MCF 10A (cell line): ENCODE measurements around the gene SH3BP5L. TPM values are rescaled to one million over a fixed set of nuclear protein-coding genes. Genes with fewer than 3 reads are reported as not detected.

Source experiments
- BruUV-seq: library from RNA; stranded (reverse); fragments of 400-500 nt; replicated peaks from 2 replicates; lab custom pipeline; 2021; lab: Mats Ljungman, UMichigan
- CTCF ChIA-PET: fragments of 300-600 bp; sonication (Branson Sonifier 250); formaldehyde crosslinking; extraction: SDS; loops from one replicate; lab custom pipeline; 2021; ENCODE audit warnings: antibody characterized with exemption, inconsistent platforms; lab: Yijun Ruan, JAX
- POLR2A ChIA-PET: fragments of 300-600, 350-650 bp; sonication (Branson Sonifier 250); formaldehyde crosslinking; extraction: SDS; loops from one replicate; lab custom pipeline; 2020; ENCODE audit warnings: antibody characterized with exemption, inconsistent platforms; lab: Yijun Ruan, JAX
- DNase-seq: peaks from one replicate; pipeline ENCODE4 v3.0.0-alpha.2; 2018; ENCODE audit not compliant: unreplicated experiment
- H3K27ac Mint-ChIP-seq: one replicate; pipeline ENCODE4 v1.8.0; 2022; ENCODE audit warnings: mild to moderate bottlenecking, low read depth, mixed read lengths; ENCODE audit not compliant: unreplicated experiment
- H3K27me3 Mint-ChIP-seq: one replicate; pipeline ENCODE4 v1.8.0; 2022; ENCODE audit warnings: mixed read lengths; ENCODE audit not compliant: insufficient read depth, unreplicated experiment
- H3K36me3 Mint-ChIP-seq: one replicate; pipeline ENCODE4 v1.8.0; 2022; ENCODE audit warnings: mild to moderate bottlenecking, moderate library complexity, mixed read lengths; ENCODE audit not compliant: insufficient read depth, unreplicated experiment
- H3K4me1 Mint-ChIP-seq: one replicate; pipeline ENCODE4 v1.8.0; 2022; ENCODE audit warnings: mixed read lengths; ENCODE audit not compliant: insufficient read depth, unreplicated experiment
- H3K4me3 Mint-ChIP-seq: one replicate; pipeline ENCODE4 v1.8.0; 2022; ENCODE audit warnings: mild to moderate bottlenecking, moderate library complexity, mixed read lengths; ENCODE audit not compliant: unreplicated experiment
- H3K9me3 Mint-ChIP-seq: one replicate; pipeline ENCODE4 v1.8.0; 2022; ENCODE audit warnings: mixed read lengths; ENCODE audit not compliant: unreplicated experiment
- intact Hi-C: fragments of 100-400 bp; cut with micrococcal nuclease; formaldehyde crosslinking; loops from 2 replicates; pipeline ENCODE4 v1.14.1; 2022
- total RNA-seq: library from RNA; stranded (reverse); gene quantifications from 2 replicates; pipeline ENCODE4 v1.2.3, GENCODE V29; 2022
- TF ChIP-seq, protein P1 (sequence below): fragments of 200-600 bp; IDR thresholded peaks from one replicate; pipeline ENCODE4 v1.8.0; 2022; ENCODE audit warnings: antibody characterized with exemption, mild to moderate bottlenecking; ENCODE audit not compliant: unreplicated experiment

Gene SH3BP5L
- total RNA-seq, 1 experiment from 2014 or later: 31.5 TPM

GRCh38 chr1:248852481-248853405, 27.0 kb upstream of the SH3BP5L start:
- no TSS peak for BruUV-seq
- DNase-seq: no peak
- Mint-ChIP-seq H3K4me3 (no peak overlapping the region), H3K27me3 (no peaks in the 10 kb centered on the region), H3K27ac (no peak overlapping the region), H3K36me3 (peaks cover 32% of the 10 kb centered on the region), H3K9me3 (no peaks in the 10 kb centered on the region), H3K4me1 (peaks cover 16% of the 10 kb centered on the region)
- TF ChIP-seq, protein P1, sequence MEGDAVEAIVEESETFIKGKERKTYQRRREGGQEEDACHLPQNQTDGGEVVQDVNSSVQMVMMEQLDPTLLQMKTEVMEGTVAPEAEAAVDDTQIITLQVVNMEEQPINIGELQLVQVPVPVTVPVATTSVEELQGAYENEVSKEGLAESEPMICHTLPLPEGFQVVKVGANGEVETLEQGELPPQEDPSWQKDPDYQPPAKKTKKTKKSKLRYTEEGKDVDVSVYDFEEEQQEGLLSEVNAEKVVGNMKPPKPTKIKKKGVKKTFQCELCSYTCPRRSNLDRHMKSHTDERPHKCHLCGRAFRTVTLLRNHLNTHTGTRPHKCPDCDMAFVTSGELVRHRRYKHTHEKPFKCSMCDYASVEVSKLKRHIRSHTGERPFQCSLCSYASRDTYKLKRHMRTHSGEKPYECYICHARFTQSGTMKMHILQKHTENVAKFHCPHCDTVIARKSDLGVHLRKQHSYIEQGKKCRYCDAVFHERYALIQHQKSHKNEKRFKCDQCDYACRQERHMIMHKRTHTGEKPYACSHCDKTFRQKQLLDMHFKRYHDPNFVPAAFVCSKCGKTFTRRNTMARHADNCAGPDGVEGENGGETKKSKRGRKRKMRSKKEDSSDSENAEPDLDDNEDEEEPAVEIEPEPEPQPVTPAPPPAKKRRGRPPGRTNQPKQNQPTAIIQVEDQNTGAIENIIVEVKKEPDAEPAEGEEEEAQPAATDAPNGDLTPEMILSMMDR: no peak
- intact Hi-C loops: no loop called here
- ChIA-PET POLR2A (interaction anchor here (5.7 kb wide), 1 partner anchor 13 kb away, joined by 55 read pairs; the partner anchor contains the start of gene ZNF672), CTCF (interaction anchor here (0.6 to 1.6 kb wide), 4 partner anchors 14 to 74 kb away, joined by 3 to 5 read pairs (median 3); no protein-coding TSS in a partner anchor)

DNA sequence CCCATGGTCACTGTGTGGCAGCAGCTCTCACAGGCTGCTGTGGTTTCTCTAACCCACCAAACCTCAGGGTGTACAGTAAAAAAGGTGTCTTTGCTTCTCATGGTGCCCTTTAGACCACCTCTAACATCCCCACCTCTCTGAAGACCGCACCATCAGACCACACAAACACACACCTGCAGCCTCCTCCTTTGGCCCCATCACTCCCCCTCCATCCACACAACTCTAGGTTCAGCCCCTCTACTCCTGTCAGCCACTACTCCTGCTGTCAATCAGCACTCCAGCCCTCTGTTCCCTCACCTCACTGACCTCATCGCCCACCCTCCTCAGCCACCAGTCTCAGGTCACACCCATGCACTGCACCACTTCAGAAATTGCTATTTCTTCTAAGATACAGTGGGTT, 25.7 kb upstream of the SH3BP5L start:
- no TSS peak for BruUV-seq
- intact Hi-C loops: no loop called here
- Mint-ChIP-seq H3K27ac (no peak overlapping the region), H3K9me3 (no peaks in the 10 kb centered on the region), H3K4me3 (no peak overlapping the region), H3K4me1 (peaks cover 10% of the 10 kb centered on the region), H3K27me3 (no peaks in the 10 kb centered on the region), H3K36me3 (peaks cover 39% of the 10 kb centered on the region)
- TF ChIP-seq, protein P1: no peak
- no peak for DNase-seq
- ChIA-PET CTCF (interaction anchor here (0.6 to 2.5 kb wide), 6 partner anchors 10 to 1429 kb away, joined by 3 to 10 read pairs (median 4); partner anchors contain the start of gene ZNF672), POLR2A (interaction anchor here (0.7 to 5.7 kb wide), 4 partner anchors 11 to 156 kb away, joined by 3 to 55 read pairs (median 4); partner anchors contain the start of gene ZNF672)

DNA sequence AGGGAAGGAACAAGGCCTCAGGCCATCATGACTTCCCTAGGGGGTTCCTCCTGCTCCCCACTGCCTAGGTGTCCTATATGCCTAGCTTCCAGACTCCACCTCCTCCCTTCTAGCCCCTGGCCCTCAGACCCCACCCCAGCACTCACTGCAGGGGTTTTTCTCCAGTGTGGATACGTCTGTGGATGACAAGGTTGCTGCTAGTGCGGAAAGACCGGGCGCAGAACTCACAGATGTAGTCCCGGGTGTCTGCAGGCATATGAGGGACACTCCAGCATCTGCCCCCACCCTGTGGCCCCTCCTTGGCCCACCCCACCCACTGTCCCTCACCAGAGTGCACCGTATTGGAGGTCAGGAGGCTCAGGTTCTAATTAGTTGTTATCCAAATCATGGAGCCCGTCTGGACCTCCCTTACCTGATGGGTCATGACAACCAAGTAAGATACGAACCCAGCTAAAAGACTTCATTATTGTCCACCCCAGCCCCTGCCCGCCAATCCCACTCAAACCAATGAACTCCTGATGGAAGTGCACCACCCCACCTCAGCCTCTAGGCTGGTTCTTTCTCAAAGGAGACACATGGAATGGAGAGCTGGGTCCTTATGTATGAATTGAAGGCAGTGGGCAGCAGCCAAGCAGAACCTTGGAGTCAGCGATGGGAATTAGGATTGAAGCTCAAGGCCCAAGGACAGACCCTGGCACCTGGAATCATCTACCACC, 25.0 kb upstream of the SH3BP5L start:
- POLR2A ChIA-PET: interaction anchor here (0.7 to 5.7 kb wide), 4 partner anchors 11 to 155 kb away, joined by 3 to 55 read pairs (median 4); partner anchors contain the start of gene ZNF672
- no peaks in the 10 kb centered on the region for H3K9me3 Mint-ChIP-seq
- peaks cover 5% of the 10 kb centered on the region for H3K4me1 Mint-ChIP-seq
- intact Hi-C loops: no loop called here
- TF ChIP-seq, protein P1: no peak
- BruUV-seq: no TSS peak
- no peak for DNase-seq
- CTCF ChIA-PET: interaction anchor here (0.5 to 2.5 kb wide), 10 partner anchors 9 to 1429 kb away, joined by 3 to 10 read pairs (median 3); partner anchors contain the start of gene ZNF672
- H3K27ac Mint-ChIP-seq: no peak overlapping the region
- peaks cover 39% of the 10 kb centered on the region for H3K36me3 Mint-ChIP-seq
- no peak overlapping the region for H3K4me3 Mint-ChIP-seq
- H3K27me3 Mint-ChIP-seq: no peaks in the 10 kb centered on the region
